Measurements from ENCODE around the gene ZNF215. TPM values are rescaled to one million over a fixed set of nuclear protein-coding genes. Genes with fewer than 3 reads are reported as not detected.
A peak's percentile ranks its signal among the peaks of the same experiment; 100 is the strongest.
"Not testable (repeated sequence)": the region's sequence is repeated elsewhere in the genome, so short reads cannot be mapped to it uniquely, and the experiment has no call there.

Gene ZNF215
- total RNA-seq, 1 experiment from 2014 or later, result 4.5 TPM

- Histone ChIP-seq H3F3A (ENCODE audit: low read length, unreplicated experiment) (no peaks in the 10 kb centered on the region), H2AFZ (ENCODE audit: low read length) (no peak overlapping the region), H3K27me3 (ENCODE audit: low read length) (no peaks in the 10 kb centered on the region), H3K36me3 (ENCODE audit: low read depth, low read length) (no peaks in the 10 kb centered on the region), H3K9me3 (ENCODE audit: low read length) (no peaks in the 10 kb centered on the region), H4K20me1 (ENCODE audit: low read length) (no peaks in the 10 kb centered on the region), H3K4me2 (ENCODE audit: low read length) (no peak overlapping the region), H3K4me3 (ENCODE audit: low read length) (no peak overlapping the region), H3K9me2 (replicated peaks; ENCODE audit: low read length) (no peaks in the 10 kb centered on the region), H3K4me1 (ENCODE audit: insufficient read depth, low read length) (no peaks in the 10 kb centered on the region), H3K27ac (ENCODE audit: low read length) (no peak overlapping the region), H3K9ac (ENCODE audit: low read length) (no peak overlapping the region), H3K79me2 (ENCODE audit: low read length) (no peaks in the 10 kb centered on the region)
- intact Hi-C loops (cut with micrococcal nuclease), result no loop called here
- ChIA-PET POLR2A (ENCODE audit: unreplicated experiment) (no interaction called here), CTCF (no interaction called here)
- ATAC-seq (no peak), DNase-seq (no peak)
- no peak for TF ChIP-seq CTCF (conservative IDR thresholded peaks at IDR 0.05; ENCODE audit: low read depth, low read length)
- no peak for TF ChIP-seq EZH2phosphoT487 (IDR thresholded peaks at IDR 0.05; ENCODE audit: borderline replicate concordance, low read length)
- no peak for TF ChIP-seq EZH2 (IDR thresholded peaks at IDR 0.05; ENCODE audit: low read length, unreplicated experiment)
- no TSS peak for BruUV-seq (replicated peaks)
These were observed 35.9 kb downstream of the ZNF215 start for GRCh38 chr11:6962141-6962540.

- no peaks in the 10 kb centered on the region for H3F3A ChIP-seq (ENCODE audit: low read length, unreplicated experiment)
- no peak for ATAC-seq
- TF ChIP-seq EZH2 (IDR thresholded peaks at IDR 0.05; ENCODE audit: low read length, unreplicated experiment) (no peak), EZH2phosphoT487 (IDR thresholded peaks at IDR 0.05; ENCODE audit: borderline replicate concordance, low read length) (no peak), CTCF (conservative IDR thresholded peaks at IDR 0.05; ENCODE audit: low read depth, low read length) (no peak)
- H3K9me2 ChIP-seq (replicated peaks; ENCODE audit: low read length), result no peaks in the 10 kb centered on the region
- intact Hi-C loops (cut with micrococcal nuclease), result no loop called here
- ChIA-PET CTCF (no interaction called here), POLR2A (ENCODE audit: unreplicated experiment) (no interaction called here)
- no peaks in the 10 kb centered on the region for H3K9me3 ChIP-seq (ENCODE audit: low read length)
- no peaks in the 10 kb centered on the region for H4K20me1 ChIP-seq (ENCODE audit: low read length)
- DNase-seq, result no peak
- H3K4me1 ChIP-seq (ENCODE audit: insufficient read depth, low read length), result no peaks in the 10 kb centered on the region
- no peaks in the 10 kb centered on the region for H3K79me2 ChIP-seq (ENCODE audit: low read length)
- H3K4me2 ChIP-seq (ENCODE audit: low read length), result no peak overlapping the region
- H2AFZ ChIP-seq (ENCODE audit: low read length), result no peak overlapping the region
- H3K4me3 ChIP-seq (ENCODE audit: low read length), result no peak overlapping the region
- no peak overlapping the region for H3K27ac ChIP-seq (ENCODE audit: low read length)
- no TSS peak for BruUV-seq (replicated peaks)
- no peaks in the 10 kb centered on the region for H3K27me3 ChIP-seq (ENCODE audit: low read length)
- H3K9ac ChIP-seq (ENCODE audit: low read length), result no peak overlapping the region
- H3K36me3 ChIP-seq (ENCODE audit: low read depth, low read length), result no peaks in the 10 kb centered on the region
These were observed 36.4 kb downstream of the ZNF215 start for GRCh38 chr11:6962673-6963072.

GRCh38 chr11:6968816-6969215, 42.6 kb downstream of the ZNF215 start:
- DNase-seq, result peak; percentile 19
- H3K9me2 ChIP-seq (replicated peaks; ENCODE audit: low read length), result no peaks in the 10 kb centered on the region
- no peaks in the 10 kb centered on the region for H3K4me1 ChIP-seq (ENCODE audit: insufficient read depth, low read length)
- ChIA-PET CTCF (no interaction called here), POLR2A (ENCODE audit: unreplicated experiment) (no interaction called here)
- no peaks in the 10 kb centered on the region for H4K20me1 ChIP-seq (ENCODE audit: low read length)
- no TSS peak for BruUV-seq (replicated peaks)
- TF ChIP-seq EZH2phosphoT487 (IDR thresholded peaks at IDR 0.05; ENCODE audit: borderline replicate concordance, low read length) (no peak), EZH2 (IDR thresholded peaks at IDR 0.05; ENCODE audit: low read length, unreplicated experiment) (no peak), CTCF (conservative IDR thresholded peaks at IDR 0.05; ENCODE audit: low read depth, low read length) (no peak)
- intact Hi-C loops (cut with micrococcal nuclease), result no loop called here
- no peaks in the 10 kb centered on the region for H3F3A ChIP-seq (ENCODE audit: low read length, unreplicated experiment)
- no peak overlapping the region for H3K4me3 ChIP-seq (ENCODE audit: low read length)
- no peak overlapping the region for H3K27ac ChIP-seq (ENCODE audit: low read length)
- H3K9me3 ChIP-seq (ENCODE audit: low read length), result no peaks in the 10 kb centered on the region
- no peak overlapping the region for H3K4me2 ChIP-seq (ENCODE audit: low read length)
- no peaks in the 10 kb centered on the region for H3K36me3 ChIP-seq (ENCODE audit: low read depth, low read length)
- no peak for ATAC-seq
- no peaks in the 10 kb centered on the region for H3K27me3 ChIP-seq (ENCODE audit: low read length)
- H2AFZ ChIP-seq (ENCODE audit: low read length), result no peak overlapping the region
- H3K79me2 ChIP-seq (ENCODE audit: low read length), result no peaks in the 10 kb centered on the region
- no peak overlapping the region for H3K9ac ChIP-seq (ENCODE audit: low read length)

GRCh38 chr11:6969854-6970253, 43.6 kb downstream of the ZNF215 start:
- CTCF ChIA-PET; intact Hi-C loops (cut with micrococcal nuclease); H3F3A ChIP-seq (ENCODE audit: low read length, unreplicated experiment); H3K79me2 ChIP-seq (ENCODE audit: low read length); H3K9ac ChIP-seq (ENCODE audit: low read length); H3K4me3 ChIP-seq (ENCODE audit: low read length); H3K9me3 ChIP-seq (ENCODE audit: low read length); H3K27me3 ChIP-seq (ENCODE audit: low read length); H3K27ac ChIP-seq (ENCODE audit: low read length); H3K9me2 ChIP-seq (replicated peaks; ENCODE audit: low read length); H3K4me2 ChIP-seq (ENCODE audit: low read length); DNase-seq; H4K20me1 ChIP-seq (ENCODE audit: low read length); H3K36me3 ChIP-seq (ENCODE audit: low read depth, low read length); ATAC-seq; BruUV-seq (replicated peaks); H3K4me1 ChIP-seq (ENCODE audit: insufficient read depth, low read length); H2AFZ ChIP-seq (ENCODE audit: low read length): not testable (repeated sequence)
- POLR2A ChIA-PET (ENCODE audit: unreplicated experiment), result interaction anchor here (0.6 kb wide), 1 partner anchor 10 kb away, joined by 3 read pairs; no protein-coding TSS in a partner anchor

All from PC-3 (cell line).